ENCODE data around the gene LRRN4CL. TPM values are rescaled to one million over a fixed set of nuclear protein-coding genes. Genes with fewer than 3 reads are reported as not detected.

LRRN4CL gene
- total and polyA plus RNA-seq, 8 donors: 1.6 to 20.0 (median 5.8) TPM

- H3K27me3 ChIP-seq: no peaks in the 10 kb centered on the region
- H3K4me3 ChIP-seq: no peak overlapping the region
- intact Hi-C loops (cut with DNase I; ENCODE audit: low total_unique reads): no loop called here
- WGBS, 5 donors: 24 to 63% (median 38%) methylated on average over 2 of the region's 2 CpGs
- peak overlapping the region; percentile 43 to 81 (median 63) for H3K27ac ChIP-seq
- no peaks in the 10 kb centered on the region for H3K9me3 ChIP-seq
- H3K36me3 ChIP-seq: peaks cover 64 to 80% (median 78%) of the 10 kb centered on the region in 4 donors
- H3K4me1 ChIP-seq: peaks cover 46 to 93% (median 69%) of the 10 kb centered on the region in 4 donors
- peak in 1 of 3 donors; percentile 55 for TF ChIP-seq POLR2AphosphoS5 (IDR thresholded peaks at IDR 0.05)
- TF ChIP-seq CTCF (IDR thresholded peaks at IDR 0.05): no peak
- peak; percentile 60 to 77 for DNase-seq
These were observed 24.0 kb upstream of the LRRN4CL start for GRCh38 chr11:62713343-62713742.

- intact Hi-C loops (cut with DNase I; ENCODE audit: low total_unique reads): no loop called here
- Histone ChIP-seq H3K9me3 (no peaks in the 10 kb centered on the region), H3K27me3 (no peaks in the 10 kb centered on the region), H3K36me3 (peaks cover 60 to 75% (median 73%) of the 10 kb centered on the region in 4 donors), H3K27ac (peak overlapping the region in 4 of 5 donors; percentile 61 to 81 (median 68)), H3K4me1 (peaks cover 42 to 93% (median 72%) of the 10 kb centered on the region in 4 donors), H3K4me3 (no peak overlapping the region)
- DNase-seq: no peak
- TF ChIP-seq POLR2AphosphoS5 (IDR thresholded peaks at IDR 0.05): no peak
- no peak for TF ChIP-seq EP300 (IDR thresholded peaks at IDR 0.05)
- TF ChIP-seq CTCF (IDR thresholded peaks at IDR 0.05): no peak
- no peak for TF ChIP-seq POLR2A (IDR thresholded peaks at IDR 0.05)
- 33 to 39% (median 35%) methylated on average over 3 of the region's 3 CpGs for whole genome bisulfite sequencing, 5 donors
These were observed 23.5 kb upstream of the LRRN4CL start for GRCh38 chr11:62712861-62713260.

GRCh38 chr11:62712276-62712812 lies 23.0 kb upstream of the LRRN4CL start:
- H3K36me3 ChIP-seq: peaks cover 54 to 70% (median 68%) of the 10 kb centered on the region in 4 donors

GRCh38 chr11:62710001-62710345 lies 20.6 kb upstream of the LRRN4CL start:
- H3K36me3 ChIP-seq: peaks cover 31 to 46% (median 45%) of the 10 kb centered on the region in 4 donors
- peak overlapping the region; percentile 46 to 53 (median 53) for H3K4me3 ChIP-seq
- peak overlapping the region; percentile 75 to 99 (median 89) for H3K27ac ChIP-seq
- DNase-seq: peak; percentile 45 to 59
- intact Hi-C loops (cut with DNase I; ENCODE audit: low total_unique reads): no loop called here
- H3K9me3 ChIP-seq: no peaks in the 10 kb centered on the region
- no peaks in the 10 kb centered on the region for H3K27me3 ChIP-seq
- TF ChIP-seq POLR2AphosphoS5 (IDR thresholded peaks at IDR 0.05): no peak
- no peak for TF ChIP-seq CTCF (IDR thresholded peaks at IDR 0.05)
- TF ChIP-seq EP300 (IDR thresholded peaks at IDR 0.05): no peak
- TF ChIP-seq POLR2A (IDR thresholded peaks at IDR 0.05): no peak
- H3K4me1 ChIP-seq: peaks cover 62 to 91% (median 81%) of the 10 kb centered on the region in 4 donors
- 50 to 57% (median 56%) methylated on average over 4 to 7 of the region's 7 CpGs for WGBS, 5 donors

More at GRCh38 chr11:62712276-62712812, 23.0 kb upstream of the LRRN4CL start:
- DNase-seq: no peak
- H3K27me3 ChIP-seq: no peaks in the 10 kb centered on the region
- peak overlapping the region in 4 of 5 donors; percentile 61 to 81 (median 68) for H3K27ac ChIP-seq
- no peaks in the 10 kb centered on the region for H3K9me3 ChIP-seq
- 57 to 73% (median 58%) methylated on average over 6 of the region's 6 CpGs for WGBS, 5 donors
- intact Hi-C loops (cut with DNase I; ENCODE audit: low total_unique reads): no loop called here
- TF ChIP-seq CTCF (IDR thresholded peaks at IDR 0.05): no peak
- no peak for TF ChIP-seq EP300 (IDR thresholded peaks at IDR 0.05)
- TF ChIP-seq POLR2A (IDR thresholded peaks at IDR 0.05): no peak
- no peak for TF ChIP-seq POLR2AphosphoS5 (IDR thresholded peaks at IDR 0.05)
- H3K4me3 ChIP-seq: no peak overlapping the region
- H3K4me1 ChIP-seq: peaks cover 43 to 93% (median 74%) of the 10 kb centered on the region in 4 donors
